Skin of body (tissue), 3 donors: ENCODE data around the gene ARHGAP44. TPM values are rescaled to one million over a fixed set of nuclear protein-coding genes. Genes with fewer than 3 reads are reported as not detected.

Source experiments
- DNase-seq: peaks from one replicate; lab custom pipeline; 2025; lab: John Stamatoyannopoulos, UW
- small RNA-seq: library from RNA; depleted of rRNA; stranded (forward); fragments of <200 nt; gene quantifications from one replicate; pipeline ENCODE3, GENCODE V24; 2014; ENCODE audit warnings: low replicate concordance
- total RNA-seq: library from RNA; depleted of rRNA; stranded (reverse); fragments of >200 nt; gene quantifications from one replicate; pipeline ENCODE4 v1.2.3, GENCODE V29; 2014

Gene ARHGAP44
- total RNA-seq, 1 donor from 2014 or later: 5.7 TPM

- peak; percentile 30 for DNase-seq
Measured at GRCh38 chr17:13024526-13025257, 235.4 kb downstream of the ARHGAP44 start.

DNA sequence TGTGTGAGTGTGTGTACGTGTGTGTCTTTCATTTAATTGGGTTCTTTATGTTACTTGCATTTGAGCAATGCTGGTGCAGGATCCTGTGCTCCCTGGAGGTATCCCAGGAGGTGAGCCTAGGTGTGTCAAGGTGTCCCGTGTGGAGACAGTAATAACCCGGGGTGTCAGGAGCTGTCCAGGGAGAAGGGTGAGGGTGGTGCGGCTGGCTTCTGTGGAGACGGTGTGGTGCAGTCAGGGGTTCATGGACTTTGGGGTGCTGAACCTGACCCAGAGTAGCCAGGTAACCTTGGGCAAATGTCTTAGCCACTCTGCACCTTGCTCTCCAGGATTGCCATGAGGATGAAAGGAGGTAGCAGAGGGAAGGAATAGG, 235.9 kb downstream of the ARHGAP44 start:
- DNase-seq: no peak

DNA sequence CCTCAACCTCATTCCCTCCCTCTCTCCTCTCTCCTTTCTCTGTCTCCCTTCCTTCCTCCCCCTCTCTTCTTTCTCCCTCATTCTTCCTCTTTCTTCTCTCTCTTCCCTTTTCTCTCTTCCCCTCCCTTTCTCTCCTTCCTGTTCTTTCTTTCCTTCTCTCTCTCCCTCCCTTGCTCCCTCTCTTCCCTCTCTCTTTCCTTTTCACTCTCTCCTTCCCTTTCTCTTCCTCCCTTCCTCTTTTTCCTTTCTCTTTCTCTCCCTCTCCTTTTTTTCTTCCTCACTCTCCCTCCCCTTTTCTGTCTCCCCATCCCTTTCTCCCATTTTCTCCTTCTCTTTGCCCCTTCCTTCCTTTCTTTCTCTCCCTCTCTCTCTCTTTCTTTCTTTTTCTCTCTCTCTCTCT, 236.4 kb downstream of the ARHGAP44 start:
- DNase-seq: no peak

DNA sequence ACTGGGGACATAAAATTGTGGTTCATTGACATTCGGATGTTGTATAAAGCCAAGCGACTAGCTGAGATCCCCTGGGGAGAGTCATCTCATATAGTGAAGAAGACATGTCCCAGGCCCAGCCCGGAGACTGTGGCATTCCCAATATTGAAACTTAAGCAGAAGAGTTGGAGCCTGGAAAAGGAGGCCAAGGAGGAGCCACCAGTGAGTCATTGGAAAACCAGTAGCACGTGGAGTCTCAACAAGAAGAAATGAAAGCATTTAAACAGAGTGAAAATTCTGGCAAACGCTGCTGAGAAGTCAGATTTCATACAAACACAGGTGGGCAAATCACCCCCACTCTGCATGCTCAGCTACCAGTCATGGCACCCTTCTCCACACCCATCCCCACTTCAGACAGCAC, 237.9 kb downstream of the ARHGAP44 start:
- DNase-seq: no peak

GRCh38 chr17:13029340-13029739, 240.0 kb downstream of the ARHGAP44 start:
- no peak for DNase-seq

DNA sequence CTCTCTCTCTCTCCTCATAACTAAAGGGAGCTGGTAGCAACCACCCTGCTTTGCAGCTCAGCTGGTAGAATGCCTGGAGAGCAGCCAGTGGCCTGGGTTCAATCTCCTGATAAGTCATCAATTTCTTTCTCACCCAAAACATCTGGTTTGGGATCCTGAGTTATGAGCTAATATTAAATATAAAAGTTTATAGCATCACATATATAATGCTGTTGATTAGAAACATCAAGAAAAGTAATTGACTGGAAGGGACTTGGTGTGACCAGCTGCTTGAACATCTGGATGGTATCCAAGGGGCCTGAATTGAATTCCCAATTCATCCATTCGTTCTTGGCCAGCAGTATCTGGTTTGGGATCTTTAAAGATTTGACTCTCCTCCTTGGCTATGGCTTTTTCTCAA, 240.8 kb downstream of the ARHGAP44 start:
- DNase-seq: no peak

DNA sequence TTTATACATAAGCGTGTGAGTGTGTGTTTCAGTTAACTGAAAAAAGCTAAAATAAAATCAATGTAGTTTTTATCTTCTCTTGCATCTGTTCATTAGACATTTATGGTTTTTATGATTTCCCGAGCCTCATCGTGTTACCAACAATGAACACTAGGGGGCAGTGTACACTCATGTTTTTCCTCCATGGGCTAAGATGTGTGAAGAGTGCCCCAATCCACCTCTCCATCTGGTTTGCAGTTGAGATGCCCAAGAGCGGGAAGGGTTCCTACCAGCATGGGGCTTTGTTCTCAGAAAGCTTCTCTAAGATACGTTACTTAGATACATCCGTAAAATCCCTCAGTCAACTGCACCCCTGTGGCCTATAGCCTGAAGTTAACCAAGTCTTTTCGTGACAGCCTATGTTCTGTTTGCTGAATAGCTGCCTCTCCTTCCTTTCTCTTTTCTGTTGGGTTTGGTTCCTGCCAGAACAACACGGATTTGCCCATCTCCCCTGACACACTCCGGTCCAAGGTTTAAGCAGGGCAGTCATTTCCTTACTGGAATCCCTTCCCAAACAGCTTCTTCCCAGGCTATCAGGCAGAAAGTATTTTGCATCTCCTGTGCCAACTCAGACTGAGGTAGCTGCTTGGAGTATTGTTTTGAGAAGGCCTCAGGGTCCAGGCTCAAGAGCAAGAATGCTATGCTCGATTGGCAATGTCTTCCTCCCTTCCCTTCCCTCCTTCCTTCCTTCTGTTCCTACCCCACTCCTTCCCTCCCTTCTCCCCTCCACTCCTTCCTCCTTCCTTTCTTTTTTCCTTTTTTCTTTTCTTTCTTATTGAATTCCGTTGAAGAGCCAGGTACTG, 241.4 kb downstream of the ARHGAP44 start:
- DNase-seq: peak; percentile 60

GRCh38 chr17:13031718-13032350, 242.5 kb downstream of the ARHGAP44 start:
- peak; percentile 36 for DNase-seq

- no peak for DNase-seq
Measured at GRCh38 chr17:13035420-13035819, 246.1 kb downstream of the ARHGAP44 start.

DNA sequence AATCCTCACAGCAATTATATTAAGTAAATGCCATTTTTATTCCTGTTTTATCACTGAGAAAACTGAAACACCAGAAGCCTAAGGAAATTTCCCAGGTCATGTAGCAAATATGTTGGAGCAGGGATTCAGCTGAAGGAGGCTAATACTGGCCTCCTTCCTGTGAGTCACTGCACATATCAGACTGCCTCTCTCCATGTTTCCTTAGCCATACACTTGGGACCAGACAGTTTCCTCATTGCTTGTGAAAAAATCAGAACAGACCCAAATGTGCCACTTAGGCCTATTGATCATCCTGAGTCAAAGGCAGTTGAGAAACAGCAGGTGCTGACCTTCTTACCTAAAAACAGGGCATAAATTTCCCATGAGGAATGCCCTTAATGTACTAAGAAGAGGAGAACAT, 247.5 kb downstream of the ARHGAP44 start:
- DNase-seq: no peak

GRCh38 chr17:13038931-13039665, 249.8 kb downstream of the ARHGAP44 start:
- DNase-seq: no peak

Small RNAs within 50 kb of the gene (small RNA-seq; reads per million reads assigned to genes)
- not detected for gene MIR1269B

Other genes with a start within 250 kb of the ARHGAP44 start
- 1.9 TPM for gene MYOCD, start 123.6 kb upstream of the ARHGAP44 start, total RNA-seq
- 45.4 TPM for gene ELAC2, start 228.5 kb downstream of the ARHGAP44 start, total RNA-seq